ENCODE measurements around the gene PSMB11.

PSMB11 gene

GRCh38 chr14:23044840-23045239 lies 2.8 kb downstream of the PSMB11 start:
- DNase-seq = no peak

GRCh38 chr14:23045419-23046357 lies 3.7 kb downstream of the PSMB11 start:
- DNase-seq = no peak

GRCh38 chr14:23047034-23047634 lies 5.1 kb downstream of the PSMB11 start:
- DNase-seq = no peak

- DNase-seq = no peak
Observed at GRCh38 chr14:23047751-23048693, 6.0 kb downstream of the PSMB11 start.

- DNase-seq = no peak
Observed at GRCh38 chr14:23049011-23049410, 7.0 kb downstream of the PSMB11 start.

- no peak for DNase-seq
Observed at GRCh38 chr14:23051141-23052057, 9.4 kb downstream of the PSMB11 start.

GRCh38 chr14:23052182-23052623 lies 10.2 kb downstream of the PSMB11 start:
- DNase-seq = no peak

GRCh38 chr14:23052671-23053070 lies 10.7 kb downstream of the PSMB11 start:
- DNase-seq = no peak

- DNase-seq = no peak
Observed at GRCh38 chr14:23053426-23053825, 11.4 kb downstream of the PSMB11 start.

- peak in 1 of 2 donors; percentile 36 for DNase-seq
Observed at GRCh38 chr14:23054000-23054811, 12.2 kb downstream of the PSMB11 start.

- no peak for DNase-seq
Observed at GRCh38 chr14:23055147-23055550, 13.1 kb downstream of the PSMB11 start.

GRCh38 chr14:23055621-23056144 lies 13.7 kb downstream of the PSMB11 start:
- no peak for DNase-seq

GRCh38 chr14:23056145-23056955 lies 14.3 kb downstream of the PSMB11 start:
- peak; percentile 67 to 75 for DNase-seq

GRCh38 chr14:23056956-23057756 lies 15.1 kb downstream of the PSMB11 start, which contains the start of gene CDH24:
CDH24 (minus strand) TSS chr14:23057520; CDS start chr14:23055733, 1,787 bp downstream.
- peak; percentile 63 to 76 for DNase-seq

GRCh38 chr14:23057757-23058653 lies 16.0 kb downstream of the PSMB11 start:
- peak; percentile 82 to 87 for DNase-seq

- DNase-seq = no peak
Observed at GRCh38 chr14:23058654-23059504, 16.9 kb downstream of the PSMB11 start.

Measured in CD4-positive, alpha-beta T cell treated with Interferon alpha-2 for 1 hour (primary cell).